GM19035 (cell line): ENCODE measurements around the gene WDR20.

Source experiments
- ATAC-seq: cut with Tn5 transposase; IDR thresholded peaks from one replicate; pipeline ENCODE4 v1.9.1; 2021; ENCODE audit not compliant: unreplicated experiment

The WDR20 gene

DNA sequence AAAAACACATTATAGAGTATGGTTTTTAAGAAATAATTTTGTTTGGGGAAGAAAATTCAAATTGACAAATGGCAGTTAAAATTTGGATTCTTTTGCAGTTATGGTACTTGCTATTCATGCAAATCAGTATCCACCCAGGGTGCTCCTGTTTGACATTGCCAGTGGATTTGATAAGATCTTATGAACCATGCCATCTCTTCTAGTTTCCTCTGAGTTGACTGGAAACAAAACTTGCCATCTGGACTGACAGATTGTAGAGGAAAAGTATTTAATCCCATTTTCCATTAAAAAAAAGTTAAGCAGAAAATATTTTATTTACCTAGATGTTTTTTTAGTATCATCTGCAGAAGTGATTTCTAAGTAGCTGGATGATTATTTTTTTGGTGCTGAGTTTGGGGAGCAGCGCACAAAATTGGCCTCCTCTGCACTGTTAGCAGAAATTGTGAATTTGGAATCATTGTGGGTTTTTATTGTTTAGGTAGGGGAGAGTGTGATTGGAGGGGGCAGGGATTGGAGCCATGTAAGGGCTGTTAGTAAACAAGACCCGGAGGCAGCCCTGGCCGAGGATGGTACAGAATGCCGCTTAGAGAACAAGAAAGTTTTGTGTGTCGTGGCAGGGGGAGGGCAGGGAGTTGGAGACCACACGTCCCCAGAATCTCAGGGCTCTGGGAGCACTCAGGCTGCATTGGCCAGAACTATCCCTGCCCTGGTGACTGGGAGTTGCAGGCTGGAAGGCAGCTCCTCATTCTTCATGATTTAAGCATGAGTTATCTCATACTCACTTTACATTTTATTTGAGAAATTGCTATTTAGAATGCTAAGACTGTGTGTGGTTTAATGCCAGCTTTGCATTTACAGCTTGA lies 56.6 kb downstream of the WDR20 start:
- no peak for ATAC-seq

DNA sequence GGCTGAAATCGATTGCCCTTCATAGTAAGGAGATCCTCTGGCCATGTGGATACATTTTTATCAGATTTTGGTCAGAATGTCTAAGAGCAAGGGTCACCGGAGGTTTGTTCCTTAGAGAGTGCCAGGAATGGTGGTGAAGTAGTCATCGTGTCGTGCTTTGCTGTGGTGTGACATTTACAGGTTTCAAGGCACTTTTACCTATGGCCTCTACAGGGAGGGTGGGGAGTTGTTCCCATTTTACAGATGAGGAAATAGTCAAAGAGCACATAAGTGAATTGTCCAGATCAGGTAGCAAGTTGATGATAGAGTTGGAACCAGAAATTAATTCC lies 57.2 kb downstream of the WDR20 start:
- ATAC-seq: no peak

DNA sequence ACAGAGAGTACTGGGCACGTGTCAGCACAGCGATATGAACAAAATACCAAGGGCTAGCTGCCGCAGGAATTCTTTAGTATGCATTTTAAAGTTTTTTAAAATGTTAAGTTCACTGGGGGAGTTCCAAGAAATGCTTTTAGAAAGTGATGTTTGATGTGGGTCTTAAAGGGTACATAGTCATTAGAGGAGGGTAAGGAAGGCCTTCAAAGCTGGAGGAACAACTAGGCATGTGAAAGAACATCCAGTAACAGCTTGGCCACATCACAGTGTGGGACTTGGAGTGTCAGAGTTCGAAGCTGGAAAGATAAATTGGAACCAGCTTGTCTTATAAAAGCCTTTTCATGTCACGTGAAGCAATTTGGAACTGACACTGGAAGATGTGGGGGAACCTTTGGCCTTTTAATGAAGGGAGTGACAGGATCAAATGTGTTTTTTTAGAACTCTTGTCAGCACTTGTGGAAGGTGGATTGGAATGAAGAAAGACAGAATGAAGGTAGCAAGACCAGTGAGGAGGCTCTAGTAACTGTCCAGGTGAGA lies 57.7 kb downstream of the WDR20 start:
- no peak for ATAC-seq

DNA sequence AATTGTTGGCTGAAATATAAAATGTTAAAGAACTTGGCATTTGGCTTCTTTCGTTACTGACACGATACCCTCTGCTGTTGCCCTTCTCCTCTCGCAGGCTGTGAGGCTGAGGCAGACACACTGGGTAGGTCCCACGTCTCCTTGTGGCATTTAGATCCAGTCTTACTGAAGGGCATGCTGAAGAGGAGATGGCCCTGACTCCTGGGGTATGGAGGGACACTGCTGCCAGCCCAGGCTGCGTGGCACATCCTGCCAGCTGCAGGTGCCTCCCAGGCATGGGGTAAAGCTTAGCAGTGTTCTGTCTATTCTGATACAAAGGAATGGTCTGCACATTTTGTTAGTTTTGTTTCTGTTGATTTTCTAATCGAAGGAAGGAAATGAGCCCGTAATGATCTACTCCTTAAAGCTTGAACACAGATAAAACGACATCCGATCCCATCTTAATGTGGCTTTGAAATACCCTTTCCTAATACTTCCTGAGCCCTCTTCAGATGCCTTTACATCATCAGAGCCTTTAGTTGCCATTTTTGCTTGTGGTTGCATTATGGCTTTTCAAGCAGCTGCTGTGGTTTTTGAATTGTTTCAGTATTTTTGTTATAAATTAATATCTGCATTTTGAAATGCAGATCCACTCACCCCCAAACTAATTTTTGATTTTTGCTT lies 61.1 kb downstream of the WDR20 start:
- ATAC-seq: no peak

DNA sequence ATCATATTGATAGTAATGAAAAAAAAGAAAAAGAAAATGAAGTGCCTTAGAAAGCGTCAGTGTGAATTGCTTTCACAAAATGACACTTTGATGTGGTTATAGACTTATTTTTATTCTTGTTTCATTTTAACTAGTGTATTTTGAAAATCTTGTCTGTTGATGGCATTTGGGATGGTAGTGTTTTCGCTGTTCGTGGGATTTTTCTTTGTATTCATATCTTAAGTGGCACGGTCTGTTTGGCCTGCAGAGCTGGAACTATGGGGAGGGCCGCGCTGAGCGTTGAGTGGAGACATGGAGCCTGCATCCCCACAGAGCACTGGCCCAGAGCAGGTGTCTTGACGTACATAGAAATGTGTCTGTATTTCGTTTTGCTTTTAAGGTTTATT lies 61.6 kb downstream of the WDR20 start:
- ATAC-seq: no peak

DNA sequence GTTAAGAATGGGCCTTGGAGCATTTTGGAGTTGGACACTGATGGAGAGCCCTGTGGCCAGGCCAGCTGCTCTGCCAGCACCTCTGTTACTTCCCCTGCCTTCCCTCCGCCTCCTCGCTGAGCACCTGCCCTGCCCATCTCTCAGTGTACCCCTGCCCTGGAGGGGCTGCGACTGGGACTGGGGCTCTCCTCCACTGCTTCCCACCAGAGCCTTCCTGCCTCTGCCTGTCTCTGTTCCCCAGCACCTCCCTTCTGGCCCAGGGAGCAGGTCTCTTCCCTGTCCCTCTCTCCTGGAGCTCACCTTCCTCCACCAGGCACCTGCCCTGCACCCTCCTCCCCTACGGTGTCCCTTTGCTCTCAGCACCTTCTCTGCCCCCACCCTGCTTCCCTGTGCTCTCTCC lies 62.1 kb downstream of the WDR20 start:
- ATAC-seq: no peak

DNA sequence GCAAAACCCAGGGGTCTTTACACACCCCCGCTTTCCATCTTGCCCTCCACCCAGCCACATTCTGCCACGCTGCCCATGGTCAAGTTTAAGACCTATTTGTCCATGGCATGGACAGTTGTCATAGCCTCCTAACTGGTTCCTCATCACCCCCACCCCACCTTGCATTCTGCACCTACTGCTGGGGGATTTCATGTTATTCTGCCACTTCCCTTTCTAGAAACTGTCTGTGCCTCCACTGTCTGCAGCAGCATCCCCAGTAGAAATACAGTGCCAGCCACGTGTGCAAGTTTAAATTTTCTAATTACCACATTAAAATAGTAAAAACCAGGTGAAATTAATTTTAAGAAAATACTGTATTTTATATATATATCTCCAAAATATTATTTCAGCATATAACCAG lies 63.2 kb downstream of the WDR20 start:
- no peak for ATAC-seq

DNA sequence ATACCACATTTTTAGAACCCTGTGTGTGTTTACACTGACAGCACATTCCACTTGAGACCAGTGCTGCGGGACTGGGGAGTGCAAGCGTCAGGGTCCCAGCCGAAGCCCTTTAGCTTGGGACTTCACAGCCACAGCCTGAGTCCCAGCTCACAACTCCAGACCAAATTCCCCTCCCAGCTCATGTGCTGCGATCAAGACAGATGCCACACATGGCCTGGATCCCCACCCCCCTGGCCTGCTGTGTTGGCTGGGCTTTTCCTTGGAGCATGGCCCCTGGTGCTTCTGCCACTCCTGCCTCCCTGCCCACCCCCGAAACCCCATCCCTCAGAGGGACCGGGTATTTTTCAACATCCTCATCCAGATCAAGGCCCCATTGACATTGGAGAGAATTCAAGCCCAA lies 63.7 kb downstream of the WDR20 start:
- no peak for ATAC-seq

DNA sequence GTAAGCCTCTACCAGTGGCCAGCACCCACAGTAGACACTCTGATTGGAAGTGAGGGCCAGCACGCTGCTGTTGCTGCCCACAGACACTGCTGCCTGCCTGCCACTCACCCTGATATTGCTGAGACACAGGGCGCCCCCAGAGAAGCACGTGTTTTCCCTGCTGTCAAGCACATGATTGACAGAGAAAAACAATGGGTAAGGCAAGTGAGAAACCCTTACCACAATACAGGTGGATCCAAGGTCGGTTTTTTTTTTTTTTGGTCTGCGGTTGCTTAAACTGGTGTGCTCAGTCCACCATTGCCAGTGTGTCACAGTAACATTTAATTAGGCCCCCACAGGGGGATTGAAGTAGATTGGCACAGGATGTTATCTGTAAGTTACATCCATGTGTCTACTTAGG lies 65.9 kb downstream of the WDR20 start:
- ATAC-seq: no peak

DNA sequence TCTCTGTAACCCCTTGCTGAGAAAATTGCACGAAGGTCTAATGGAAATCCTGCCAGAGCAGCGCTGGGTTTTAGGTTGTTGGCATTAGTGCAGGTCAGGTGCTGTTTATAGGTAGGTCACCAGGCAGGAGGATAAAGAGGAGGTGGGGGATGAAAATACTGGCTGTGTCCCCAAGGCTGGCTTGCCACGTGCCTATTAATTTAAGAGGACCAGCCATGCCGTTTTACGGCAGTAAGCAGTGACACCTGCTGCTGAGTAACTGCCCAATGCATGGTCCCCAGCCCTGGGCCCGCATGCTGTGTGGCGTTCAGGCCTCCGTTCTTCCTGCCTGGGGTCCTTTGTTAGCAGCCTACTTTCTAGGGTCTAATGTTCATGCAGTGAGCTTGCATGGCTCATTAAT lies 67.2 kb downstream of the WDR20 start:
- ATAC-seq: no peak

DNA sequence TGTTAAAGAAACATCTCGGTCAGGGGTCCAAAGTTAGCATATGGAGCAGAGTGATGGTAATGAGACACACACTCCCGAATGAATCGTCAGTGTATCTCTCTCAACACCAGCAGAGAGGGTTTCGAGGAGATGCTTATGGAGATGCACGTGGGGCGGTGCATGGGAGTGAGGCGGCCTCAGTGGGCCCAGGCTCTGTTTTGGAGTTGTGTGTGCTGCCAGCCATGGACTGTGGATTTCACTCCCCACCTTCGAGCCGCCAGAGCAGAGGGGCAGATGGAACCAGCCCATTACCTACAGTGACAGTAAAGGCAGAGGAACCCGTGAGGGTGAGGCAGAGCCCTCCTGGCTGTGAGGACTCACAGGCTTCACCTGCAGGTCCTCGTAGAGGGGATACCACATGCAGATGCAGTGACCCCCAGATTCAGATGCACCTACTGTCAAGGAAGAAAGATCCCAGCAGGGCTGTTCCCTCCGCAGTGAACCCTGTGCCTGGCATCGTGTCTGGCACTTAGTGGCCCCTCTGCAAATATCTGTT lies 68.2 kb downstream of the WDR20 start:
- no peak for ATAC-seq

DNA sequence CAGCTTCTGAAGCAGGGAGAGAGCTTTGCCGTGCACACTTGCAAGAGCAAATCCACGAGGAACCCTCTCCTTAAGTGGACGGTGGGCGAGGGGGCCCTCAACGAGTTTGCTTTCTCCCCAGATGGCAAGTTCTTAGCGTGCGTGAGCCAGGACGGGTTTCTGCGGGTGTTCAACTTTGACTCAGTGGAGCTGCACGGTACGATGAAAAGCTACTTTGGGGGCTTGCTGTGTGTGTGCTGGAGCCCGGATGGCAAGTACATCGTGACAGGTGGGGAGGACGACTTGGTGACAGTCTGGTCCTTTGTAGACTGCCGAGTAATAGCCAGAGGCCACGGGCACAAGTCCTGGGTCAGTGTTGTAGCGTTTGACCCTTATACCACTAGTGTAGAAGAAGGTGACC lies 69.0 kb downstream of the WDR20 start:
- no peak for ATAC-seq

DNA sequence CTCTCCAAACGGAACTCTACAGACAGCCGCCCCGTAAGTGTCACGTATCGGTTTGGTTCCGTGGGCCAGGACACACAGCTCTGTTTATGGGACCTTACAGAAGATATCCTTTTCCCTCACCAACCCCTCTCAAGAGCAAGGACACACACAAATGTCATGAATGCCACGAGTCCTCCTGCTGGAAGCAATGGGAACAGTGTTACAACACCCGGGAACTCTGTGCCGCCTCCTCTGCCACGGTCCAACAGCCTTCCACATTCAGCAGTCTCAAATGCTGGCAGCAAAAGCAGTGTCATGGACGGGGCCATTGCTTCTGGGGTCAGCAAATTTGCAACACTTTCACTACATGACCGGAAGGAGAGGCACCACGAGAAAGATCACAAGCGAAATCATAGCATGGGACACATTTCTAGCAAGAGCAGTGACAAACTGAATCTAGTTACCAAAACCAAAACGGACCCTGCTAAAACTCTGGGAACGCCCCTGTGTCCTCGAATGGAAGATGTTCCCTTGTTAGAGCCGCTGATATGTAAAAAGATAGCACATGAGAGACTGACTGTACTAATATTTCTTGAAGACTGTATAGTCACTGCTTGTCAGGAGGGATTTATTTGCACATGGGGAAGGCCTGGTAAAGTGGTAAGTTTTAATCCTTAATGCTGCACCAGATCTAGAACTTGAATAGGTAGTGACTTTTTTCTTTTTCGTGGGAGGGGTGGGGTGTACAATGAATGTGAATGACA lies 69.7 kb downstream of the WDR20 start:
- no peak for ATAC-seq

DNA sequence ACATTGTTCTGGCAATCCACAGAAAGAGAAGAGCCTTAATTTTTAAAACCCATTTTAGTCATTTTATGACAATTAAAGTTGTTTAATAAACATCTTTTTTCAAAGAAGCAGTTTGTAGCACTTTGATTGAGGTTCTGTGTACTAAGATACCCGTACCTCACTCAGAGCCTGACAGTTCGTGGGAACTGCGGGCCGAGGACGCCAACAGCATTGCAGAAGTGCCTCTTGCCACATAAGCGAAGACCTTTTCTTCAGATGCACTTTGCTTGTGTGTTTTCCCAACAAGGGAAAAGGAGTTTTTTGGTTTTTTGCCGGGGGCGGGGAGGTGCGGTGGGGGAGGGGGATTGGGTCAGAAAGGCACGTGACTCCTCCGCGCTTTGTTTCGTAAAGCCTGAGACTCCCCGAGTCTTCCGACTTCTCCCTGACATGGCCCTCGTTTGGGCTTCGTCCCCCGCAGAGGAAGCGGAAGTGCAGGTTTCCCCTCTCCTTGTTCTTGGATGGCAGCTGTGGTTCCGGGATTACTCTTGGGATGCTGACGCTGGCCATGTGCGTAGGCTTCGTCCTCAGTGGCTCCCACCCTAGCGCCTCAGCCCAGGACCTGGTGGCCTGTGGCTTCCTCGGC lies 70.8 kb downstream of the WDR20 start:
- ATAC-seq: no peak

DNA sequence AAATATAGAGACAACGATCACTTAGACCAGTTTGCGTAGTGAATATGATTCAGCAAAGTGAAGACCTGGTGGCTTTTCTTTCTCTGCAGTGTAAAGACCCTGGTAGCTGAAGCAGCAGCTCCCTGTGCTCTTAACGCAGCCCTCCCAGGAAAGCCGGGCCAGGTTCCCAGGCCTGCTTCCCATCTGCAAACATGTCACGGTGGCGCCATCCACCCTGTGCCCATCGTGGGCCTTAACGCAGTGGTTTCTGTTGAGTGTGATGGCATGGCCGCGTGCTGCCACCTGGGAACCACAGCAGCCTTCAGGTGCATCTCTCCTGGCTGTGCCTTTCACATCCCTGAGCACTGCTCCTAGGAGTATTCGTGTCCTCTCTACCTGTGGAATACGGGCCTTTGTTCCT lies 71.5 kb downstream of the WDR20 start:
- ATAC-seq: no peak

DNA sequence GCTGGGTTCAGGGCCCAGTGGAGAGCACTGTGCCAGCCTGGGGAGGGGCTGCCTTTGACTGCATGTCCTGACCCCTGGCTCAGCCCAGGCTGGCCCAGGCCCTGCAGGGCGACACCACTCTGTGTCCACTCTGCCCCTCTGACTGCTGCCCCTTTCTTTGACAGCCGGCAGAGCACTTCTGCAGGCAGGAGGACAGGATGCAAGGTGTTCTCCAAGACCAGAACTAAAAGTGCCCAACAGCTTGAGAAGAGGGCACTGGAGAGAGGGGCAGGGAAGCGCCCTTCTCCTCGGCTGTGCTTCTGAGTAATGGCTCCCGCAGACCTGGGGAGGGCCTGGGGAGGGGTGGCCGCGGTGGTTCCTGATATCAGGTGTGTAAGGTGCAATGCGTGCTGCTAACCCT lies 72.7 kb downstream of the WDR20 start:
- no peak for ATAC-seq

DNA sequence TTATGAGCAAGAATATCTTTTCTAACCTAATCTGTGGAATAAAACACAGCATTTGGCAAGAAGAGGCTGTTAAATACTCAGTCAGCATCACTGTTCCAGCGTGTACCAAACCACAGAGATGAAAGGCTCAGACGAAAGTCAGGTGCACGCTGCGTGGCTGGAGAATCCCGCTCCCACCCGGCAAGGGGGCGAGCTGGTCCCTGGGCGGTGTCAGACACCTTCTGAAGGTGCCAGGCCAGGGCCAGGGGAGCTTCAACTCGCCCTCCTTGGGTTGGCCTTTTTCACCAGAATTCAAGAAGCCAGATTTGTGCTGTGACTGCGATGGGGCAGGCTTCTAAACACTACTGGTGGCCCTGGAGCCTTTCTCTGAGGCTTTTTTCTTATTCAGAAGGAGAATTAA lies 73.1 kb downstream of the WDR20 start:
- no peak for ATAC-seq

DNA sequence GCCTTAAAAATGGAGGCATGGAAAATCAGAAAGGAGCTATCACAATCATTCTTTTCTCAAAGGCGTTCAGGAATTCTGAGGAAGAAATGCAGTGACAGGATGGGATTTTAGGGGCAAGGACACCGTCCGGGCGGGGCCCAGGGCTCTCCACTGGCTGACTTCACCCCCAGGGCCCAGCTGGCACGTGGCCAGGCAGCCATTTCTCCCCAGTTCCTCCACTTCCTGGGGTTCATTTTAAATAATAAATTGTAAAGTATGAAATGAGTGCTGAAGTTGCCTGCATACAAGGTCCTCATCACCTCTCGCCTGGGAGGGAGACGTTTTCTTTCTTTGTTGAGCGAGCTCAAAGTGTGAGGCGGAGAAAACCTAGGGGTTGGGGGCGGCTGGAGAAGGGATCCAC lies 73.8 kb downstream of the WDR20 start:
- no peak for ATAC-seq

DNA sequence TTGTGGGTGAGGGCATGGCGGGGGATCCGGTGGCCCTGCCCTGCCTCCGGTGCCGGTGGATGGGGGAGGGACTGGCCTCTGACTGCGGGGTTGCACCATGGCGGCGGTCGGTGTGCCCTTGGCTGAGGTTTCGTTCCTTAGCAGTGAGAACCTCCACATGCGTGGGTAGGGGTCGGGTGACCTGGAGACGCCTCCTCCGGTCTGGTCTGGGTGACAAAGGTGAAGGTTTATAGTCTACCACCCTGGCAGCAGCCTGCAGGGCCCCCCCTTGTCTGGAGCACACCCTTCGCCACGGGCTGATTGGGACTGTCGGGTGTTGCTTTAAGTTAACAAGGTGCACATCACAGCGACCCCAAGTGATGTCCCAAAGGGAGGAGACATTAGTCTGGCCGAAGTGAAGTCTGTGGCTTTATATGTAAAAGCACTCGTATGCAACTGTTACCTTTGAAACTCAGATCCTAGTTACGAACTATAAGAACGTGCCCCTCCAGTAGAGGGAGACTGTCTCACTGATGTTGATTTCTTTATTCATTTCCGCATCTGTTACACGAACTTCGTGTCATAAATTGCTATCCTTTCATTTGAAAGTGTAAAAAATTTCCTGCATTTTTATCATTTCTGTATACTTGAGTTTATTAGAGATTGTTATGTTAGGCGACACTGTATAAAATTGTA lies 74.4 kb downstream of the WDR20 start:
- ATAC-seq: no peak

DNA sequence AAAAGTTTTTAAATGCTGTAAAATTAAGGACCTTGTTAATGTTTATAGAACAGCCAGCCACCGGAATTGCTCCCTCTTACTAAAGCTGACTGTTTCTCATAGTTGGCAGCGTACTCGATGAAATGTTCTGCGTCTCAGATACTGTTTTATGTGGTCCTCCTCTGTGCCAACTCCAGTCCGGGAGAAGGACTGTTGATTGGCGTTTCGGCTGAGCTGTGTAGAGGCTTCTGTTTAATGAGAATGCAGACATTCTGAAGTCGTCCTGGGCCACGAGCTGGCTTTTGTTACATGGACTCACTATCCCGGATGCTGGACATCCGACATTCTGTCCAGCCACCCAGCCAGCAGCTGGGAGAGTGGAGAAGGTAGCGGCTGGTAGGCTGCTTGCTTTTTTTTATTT lies 75.4 kb downstream of the WDR20 start:
- no peak for ATAC-seq
